Stimulated activated CD4-positive, alpha-beta T cell treated with anti-CD3 and anti-CD28 coated beads, Interleukin-12 subunit alpha, Interleukin-12 subunit beta, amount 100 ng/mL, for 24 hours (primary cell): ENCODE data around the gene APLN.

Experiments
- DNase-seq, 2 experiments: peaks; one replicate each; pipeline ENCODE4 v3.0.0-alpha.2; 2020; ENCODE audit warnings: low read depth in 2 of 2

Gene APLN

GRCh38 chrX:129597905-129598304 is 56.9 kb downstream of the APLN start:
- DNase-seq: no peak

- DNase-seq: no peak
These were observed 58.7 kb downstream of the APLN start for GRCh38 chrX:129596077-129596476.
